LNCAP (cell line): ENCODE results near the gene JUP.

Source experiments
- TF ChIP-seq, protein P1 (sequence below): fragments of 450-650 bp; IDR thresholded peaks from 2 replicates; pipeline ENCODE4 v1.5.1; 2017; ENCODE audit warnings: mild to moderate bottlenecking

JUP gene

DNA sequence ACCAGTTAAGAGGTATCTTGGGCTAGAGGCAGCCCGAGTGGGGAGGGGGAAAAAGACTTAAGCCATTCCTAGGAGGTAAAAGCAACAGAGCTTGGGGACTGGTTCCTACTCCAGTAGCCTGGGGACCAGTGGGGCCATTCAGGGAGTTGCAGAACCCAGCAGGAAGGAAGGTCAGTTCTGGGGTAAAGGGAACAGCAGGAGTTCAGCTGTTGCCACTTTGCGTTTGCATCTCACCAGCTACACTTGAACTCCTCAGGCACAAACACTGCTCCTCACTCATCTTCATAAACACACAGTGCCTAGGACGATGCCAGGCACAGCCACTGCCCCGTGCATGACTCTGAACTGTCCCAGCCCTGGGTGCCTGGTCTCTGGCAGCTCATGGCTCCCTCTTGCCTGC, 56.0 kb downstream of the JUP start:
- TF ChIP-seq, protein P1, sequence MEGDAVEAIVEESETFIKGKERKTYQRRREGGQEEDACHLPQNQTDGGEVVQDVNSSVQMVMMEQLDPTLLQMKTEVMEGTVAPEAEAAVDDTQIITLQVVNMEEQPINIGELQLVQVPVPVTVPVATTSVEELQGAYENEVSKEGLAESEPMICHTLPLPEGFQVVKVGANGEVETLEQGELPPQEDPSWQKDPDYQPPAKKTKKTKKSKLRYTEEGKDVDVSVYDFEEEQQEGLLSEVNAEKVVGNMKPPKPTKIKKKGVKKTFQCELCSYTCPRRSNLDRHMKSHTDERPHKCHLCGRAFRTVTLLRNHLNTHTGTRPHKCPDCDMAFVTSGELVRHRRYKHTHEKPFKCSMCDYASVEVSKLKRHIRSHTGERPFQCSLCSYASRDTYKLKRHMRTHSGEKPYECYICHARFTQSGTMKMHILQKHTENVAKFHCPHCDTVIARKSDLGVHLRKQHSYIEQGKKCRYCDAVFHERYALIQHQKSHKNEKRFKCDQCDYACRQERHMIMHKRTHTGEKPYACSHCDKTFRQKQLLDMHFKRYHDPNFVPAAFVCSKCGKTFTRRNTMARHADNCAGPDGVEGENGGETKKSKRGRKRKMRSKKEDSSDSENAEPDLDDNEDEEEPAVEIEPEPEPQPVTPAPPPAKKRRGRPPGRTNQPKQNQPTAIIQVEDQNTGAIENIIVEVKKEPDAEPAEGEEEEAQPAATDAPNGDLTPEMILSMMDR: no peak

DNA sequence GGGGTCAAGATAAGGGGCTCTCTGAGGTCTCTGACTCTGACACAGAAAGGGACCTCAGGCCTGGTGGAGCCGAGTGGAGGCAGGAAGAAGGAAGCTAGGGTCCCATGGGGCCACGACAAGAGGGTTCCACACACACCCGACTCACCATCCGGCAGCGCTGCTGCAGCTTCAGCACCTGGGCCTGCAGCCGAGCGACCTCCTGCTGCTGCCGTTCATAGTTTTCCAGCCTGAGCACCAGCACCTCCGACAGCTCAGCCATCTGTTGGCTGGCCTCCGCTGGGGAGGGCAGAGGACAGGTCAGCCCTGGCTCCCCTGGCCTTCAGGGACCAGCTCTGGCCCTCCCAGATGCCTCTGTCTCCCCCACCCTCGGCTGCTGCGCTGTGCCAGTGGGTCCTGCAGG, 58.5 kb downstream of the JUP start:
- TF ChIP-seq, protein P1: no peak

DNA sequence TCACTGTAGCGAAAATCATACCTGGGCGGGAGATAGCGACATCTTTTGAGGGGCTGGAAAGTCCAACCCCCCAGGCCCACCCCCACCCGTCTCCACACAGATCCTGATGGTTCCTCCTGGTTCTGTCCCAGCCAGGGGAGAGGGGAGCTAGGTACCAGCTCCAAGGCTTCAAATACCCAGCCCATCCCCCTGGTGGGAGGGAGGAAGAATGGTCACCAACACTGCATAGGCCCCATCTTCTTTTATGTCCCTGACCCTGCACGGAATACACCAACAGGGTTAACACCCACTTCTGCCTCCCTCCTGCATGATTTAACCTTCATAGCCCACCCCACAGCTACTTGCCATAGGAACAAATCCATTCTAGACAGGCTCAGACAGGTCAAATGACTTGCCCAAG, 61.4 kb downstream of the JUP start:
- TF ChIP-seq, protein P1: no peak

DNA sequence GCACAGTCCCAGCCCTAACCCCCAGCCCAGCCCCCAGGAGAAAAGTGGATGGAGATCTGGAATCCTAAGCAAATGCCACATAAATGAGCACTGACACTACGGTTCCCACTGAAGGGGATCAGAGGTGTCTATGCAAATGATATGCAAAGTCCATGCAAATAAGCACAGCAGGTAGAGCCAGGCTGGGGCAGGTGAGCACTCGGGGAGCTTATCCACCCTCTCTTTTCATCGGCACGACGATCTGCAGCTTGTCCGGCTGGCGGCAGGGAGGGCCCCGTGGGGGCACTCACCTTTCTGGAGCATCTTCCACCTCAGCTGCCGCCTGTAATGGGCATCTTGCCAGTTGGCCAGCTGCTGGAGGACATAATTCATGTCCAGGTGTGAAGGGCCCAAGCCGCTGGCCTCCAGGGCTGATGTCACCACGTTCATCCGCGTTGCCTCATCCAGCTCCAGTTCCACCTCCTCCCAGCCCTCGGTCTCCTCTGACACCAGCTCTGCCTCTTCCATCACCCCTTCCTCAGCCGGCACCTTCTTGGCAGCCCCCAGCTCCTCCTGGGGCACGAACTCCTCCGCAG, 61.9 kb downstream of the JUP start:
- TF ChIP-seq, protein P1: no peak

DNA sequence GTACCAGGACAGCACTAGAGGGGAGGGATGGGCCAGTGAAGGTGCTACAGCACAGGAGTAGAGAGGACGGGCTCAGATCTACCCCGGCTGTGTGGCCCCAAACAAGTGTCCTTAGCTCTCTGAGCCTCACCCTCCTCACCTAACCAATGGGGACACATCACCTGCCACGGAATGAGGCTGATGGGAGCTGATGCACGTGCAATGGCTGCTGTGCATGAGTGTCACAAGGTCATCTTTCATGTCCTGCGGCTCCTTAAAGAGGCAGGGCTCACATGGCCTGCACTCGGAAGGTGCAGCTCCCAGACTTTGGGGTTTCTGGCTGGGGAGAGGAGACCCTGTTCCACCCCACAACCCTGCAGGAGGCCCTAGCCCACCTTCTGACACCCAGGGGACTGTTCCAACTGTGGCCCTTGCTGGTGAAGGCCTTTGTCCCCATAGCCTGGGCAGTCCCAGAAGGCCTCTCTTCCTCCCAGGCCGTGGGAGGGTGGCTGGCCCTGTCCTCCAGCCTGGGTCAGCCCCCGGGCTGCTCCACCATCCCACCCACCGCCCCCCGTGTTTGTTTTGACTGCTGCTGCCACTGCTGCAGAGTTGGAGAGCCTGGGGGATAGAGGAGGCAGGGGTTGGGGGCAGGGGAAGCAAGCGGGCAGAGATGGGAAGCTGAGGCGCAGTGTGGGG, 62.6 kb downstream of the JUP start:
- TF ChIP-seq, protein P1: no peak

DNA sequence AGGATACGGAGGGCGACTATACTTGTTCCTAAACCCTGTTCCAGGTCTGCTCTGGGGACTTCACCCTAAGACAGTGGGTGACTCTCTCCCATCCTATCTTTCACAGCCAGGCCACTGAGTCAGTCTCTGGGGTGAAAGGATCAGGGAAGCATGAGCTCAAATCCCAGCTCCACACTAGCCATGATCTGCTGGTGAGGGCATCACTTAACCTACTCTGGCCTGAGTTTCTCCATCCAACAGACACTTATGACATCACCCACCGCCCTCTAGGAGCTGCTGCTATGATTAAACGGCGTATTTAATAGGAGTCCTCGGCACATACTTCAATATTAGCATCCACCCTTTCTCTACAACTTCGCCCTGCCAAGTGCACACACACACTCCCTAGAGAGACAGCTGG, 64.3 kb downstream of the JUP start:
- TF ChIP-seq, protein P1: no peak

DNA sequence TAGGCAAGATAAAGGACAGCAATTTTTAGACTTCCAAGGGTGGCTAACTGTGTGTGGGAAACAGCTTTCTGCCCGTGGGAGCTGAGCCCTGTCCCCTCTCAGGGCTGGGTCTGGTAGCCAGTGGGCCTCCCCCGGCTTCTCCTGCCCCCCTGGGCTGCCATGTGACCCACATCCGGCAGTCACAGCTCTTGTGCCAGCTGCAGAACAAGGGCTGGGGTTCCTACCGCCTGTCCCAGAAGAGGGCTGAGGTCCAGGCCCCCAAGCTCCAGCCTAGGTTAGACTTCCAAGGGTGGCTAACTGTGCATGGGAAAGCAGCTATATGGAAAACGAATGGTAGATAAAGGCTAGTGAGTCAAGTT, 68.2 kb downstream of the JUP start:
- TF ChIP-seq, protein P1: no peak
